A549 (cell line): ENCODE data around the gene SYNE4. TPM values are rescaled to one million over a fixed set of nuclear protein-coding genes. Genes with fewer than 3 reads are reported as not detected.

Experiments used
- ATAC-seq, 2 experiments: fragments of 200-7000 bp in 1 of 2; fragments of >200 bp in 1 of 2; cut with Nextera tagmentation in 1 of 2; cut with Tn5 transposase in 1 of 2; 3 replicates each; pipeline versions ENCODE4 v1.8.0 to v1.9.1; 2018 to 2020; ENCODE audit warnings: mild to moderate bottlenecking in 1 of 2, moderate library complexity in 1 of 2
- CTCF ChIA-PET: fragments of 300-600 bp; sonication (Branson Sonifier 250); formaldehyde crosslinking; extraction: SDS; loops from one replicate; lab custom pipeline; 2021; ENCODE audit warnings: antibody characterized with exemption, inconsistent platforms; lab: Yijun Ruan, JAX
- POLR2A ChIA-PET: fragments of 350-600 bp; formaldehyde crosslinking; extraction: SDS; loops from one replicate; lab custom pipeline; 2021; ENCODE audit warnings: antibody characterized with exemption, inconsistent platforms; lab: Yijun Ruan, JAX
- DNase-seq, 2 experiments: peaks; one replicate each; pipeline versions ENCODE4 v3.0.0 to v3.0.0-alpha.2; 2011 to 2016; ENCODE audit warnings: low read depth in 1 of 2, low spot score in 1 of 2
- FAIRE-seq: peaks from 2 replicates; lab custom pipeline; 2011; peaks lifted over from hg19 to GRCh38; lab: Jason Lieb, UNC
- H3K27ac ChIP-seq, 2 experiments: fragments of >200 bp; sonication (Bioruptor Twin); formaldehyde crosslinking; 3 replicates each; pipeline ENCODE4 v1.5.1; 2016 to 2017
- H3K4me1 ChIP-seq: fragments of >200 bp; sonication (Bioruptor Twin); formaldehyde crosslinking; 3 replicates; pipeline ENCODE4 v1.6.1; 2016
- H3K4me2 ChIP-seq: fragments of >200 bp; sonication (Bioruptor Twin); formaldehyde crosslinking; 3 replicates; pipeline ENCODE4 v1.6.1; 2016
- H3K4me3 ChIP-seq: fragments of >200 bp; sonication (Bioruptor Twin); formaldehyde crosslinking; 3 replicates; pipeline ENCODE4 v1.5.1; 2016
- H3K9me3 ChIP-seq: fragments of >200 bp; sonication (Bioruptor Twin); formaldehyde crosslinking; 3 replicates; pipeline ENCODE4 v1.6.1; 2016
- CHD2 ChIP-seq: fragments of 150-350 bp; IDR thresholded peaks from 2 replicates; pipeline ENCODE4 v1.6.1; 2014; ENCODE audit warnings: low read length; ENCODE audit not compliant: partially characterized antibody
- EHF ChIP-seq: fragments of 250-450 bp; sonication (Bioruptor Pico); IDR thresholded peaks from 2 replicates; pipeline ENCODE4 v1.5.0; 2020; ENCODE audit warnings: mild to moderate bottlenecking
- EP300 ChIP-seq, 2 experiments: fragments of >200 bp; sonication (Bioruptor Twin); formaldehyde crosslinking; IDR thresholded peaks; 2 replicates in 1 of 2; 3 replicates in 1 of 2; pipeline ENCODE4 v1.6.1; 2016 to 2017
- ESRRA ChIP-seq: fragments of 150-350 bp; IDR thresholded peaks from 2 replicates; pipeline ENCODE4 v1.6.1; 2014; ENCODE audit warnings: mild to moderate bottlenecking, low read length, borderline replicate concordance
- HOXA7 ChIP-seq: fragments of 250-450 bp; sonication (Bioruptor Pico); IDR thresholded peaks from 2 replicates; pipeline ENCODE4 v1.5.0; 2020; ENCODE audit warnings: mild to moderate bottlenecking, moderate library complexity
- HOXB5 ChIP-seq: fragments of 250-450 bp; sonication (Bioruptor Pico); IDR thresholded peaks from 2 replicates; pipeline ENCODE4 v1.5.0; 2020; ENCODE audit warnings: mild to moderate bottlenecking, moderate library complexity
- JUN ChIP-seq, 2 experiments: fragments of >200 bp; sonication (Bioruptor Twin); formaldehyde crosslinking; IDR thresholded peaks; 2 replicates in 1 of 2; 3 replicates in 1 of 2; pipeline ENCODE4 v1.6.1; 2016 to 2017
- MAFK ChIP-seq: fragments of 450-650 bp; IDR thresholded peaks from 2 replicates; pipeline ENCODE4 v1.6.1; 2014; ENCODE audit not compliant: partially characterized antibody
- MYC ChIP-seq: IDR thresholded peaks from 2 replicates; pipeline ENCODE4 v1.6.1; 2012; ENCODE audit warnings: mild to moderate bottlenecking, inconsistent platforms, low read length, improper control_type of control experiment, borderline replicate concordance
- NR3C1 ChIP-seq: fragments of >200 bp; sonication (Bioruptor Twin); formaldehyde crosslinking; IDR thresholded peaks from 3 replicates; pipeline ENCODE4 v1.6.1; 2017
- PHF8 ChIP-seq: fragments of 200-600 bp; sonication (generic); IDR thresholded peaks from 2 replicates; pipeline ENCODE4 v1.6.1; 2016; ENCODE audit warnings: low read depth, mild to moderate bottlenecking, antibody characterized with exemption, moderate library complexity, borderline replicate concordance
- POLR2A ChIP-seq: IDR thresholded peaks from 2 replicates; pipeline ENCODE4 v1.6.1; 2012; ENCODE audit warnings: mild to moderate bottlenecking, low read length
- RAD21 ChIP-seq, 2 experiments: fragments of >200 bp in 1 of 2; sonication (Bioruptor Twin) in 1 of 2; formaldehyde crosslinking in 1 of 2; IDR thresholded peaks in 1 of 2; conservative IDR thresholded peaks in 1 of 2; 2 replicates in 1 of 2; 3 replicates in 1 of 2; pipeline ENCODE4 v1.6.1; 2012 to 2018; ENCODE audit warnings: inconsistent platforms in 1 of 2
- RARB ChIP-seq: fragments of 250-450 bp; sonication (Bioruptor Pico); IDR thresholded peaks from 2 replicates; pipeline ENCODE4 v1.8.0; 2021; ENCODE audit warnings: mild to moderate bottlenecking, moderate library complexity
- RFX5 ChIP-seq: fragments of 450-650 bp; IDR thresholded peaks from 2 replicates; pipeline ENCODE4 v1.7.1; 2014; ENCODE audit warnings: antibody characterized with exemption, mild to moderate bottlenecking, moderate library complexity
- SMC3 ChIP-seq: fragments of >200 bp; sonication (Bioruptor Twin); formaldehyde crosslinking; IDR thresholded peaks from 3 replicates; pipeline ENCODE4 v1.6.1; 2018; ENCODE audit warnings: inconsistent platforms
- SREBF2 ChIP-seq: fragments of 450-650 bp; IDR thresholded peaks from 2 replicates; pipeline ENCODE4 v1.6.1; 2014; ENCODE audit warnings: mild to moderate bottlenecking, moderate library complexity
- ZC3H11A ChIP-seq: fragments of 450-650 bp; IDR thresholded peaks from 2 replicates; pipeline ENCODE4 v1.6.1; 2014; ENCODE audit warnings: antibody characterized with exemption, mild to moderate bottlenecking
- ZFP36 ChIP-seq: fragments of 450-650 bp; IDR thresholded peaks from 2 replicates; pipeline ENCODE4 v1.6.1; 2014; ENCODE audit warnings: borderline replicate concordance; ENCODE audit not compliant: partially characterized antibody
- WGBS: methylation state at CpG from one replicate; pipeline ENCODE4 v1.1.6; 2017; ENCODE audit errors: missing lambda C conversion rate; 5-methylcytosine and 5-hydroxymethylcytosine counted together
- polyA plus RNA-seq, 4 experiments: library from polyadenylated mRNA; depleted of rRNA in 3 of 4; stranded (reverse); fragments of >200 nt; fragmentation: RNase III in 1 of 4; extraction: RNeasy Plus Mini Kit Qiagen cat#74134 plus additional on column Dnase treatment in 1 of 4; gene quantifications; 2 replicates in 3 of 4; 3 replicates in 1 of 4; pipeline ENCODE4 v1.2.3, GENCODE V29; 2011 to 2017
- TF ChIP-seq, protein P1 (sequence below): fragments of 200-600 bp; sonication (generic); IDR thresholded peaks from 2 replicates; pipeline ENCODE4 v1.6.1; 2016; ENCODE audit warnings: antibody characterized with exemption, mild to moderate bottlenecking, moderate library complexity
- TF ChIP-seq, protein P2 (sequence below): IDR thresholded peaks from 2 replicates; pipeline ENCODE4 v1.6.1; 2012
- TF ChIP-seq, protein P3 (sequence below): IDR thresholded peaks from 2 replicates; pipeline ENCODE4 v1.6.1; 2012; ENCODE audit warnings: low read depth, borderline replicate concordance
- TF ChIP-seq, protein P4 (sequence below): fragments of 450-650 bp; IDR thresholded peaks from 2 replicates; pipeline ENCODE4 v1.6.1; 2014; ENCODE audit warnings: antibody characterized with exemption
- TF ChIP-seq, protein P5 (sequence below): fragments of 150-350 bp; IDR thresholded peaks from 2 replicates; pipeline ENCODE4 v1.6.1; 2014; ENCODE audit warnings: low read depth, mild to moderate bottlenecking, low read length
- TF ChIP-seq, protein P6 (sequence below): IDR thresholded peaks from 2 replicates; pipeline ENCODE4 v1.6.1; 2012

Gene SYNE4
- polyA plus RNA-seq, 2 of the 4 experiments (the other 2 are of a cell fraction): 0.37 to 0.56 TPM

DNA sequence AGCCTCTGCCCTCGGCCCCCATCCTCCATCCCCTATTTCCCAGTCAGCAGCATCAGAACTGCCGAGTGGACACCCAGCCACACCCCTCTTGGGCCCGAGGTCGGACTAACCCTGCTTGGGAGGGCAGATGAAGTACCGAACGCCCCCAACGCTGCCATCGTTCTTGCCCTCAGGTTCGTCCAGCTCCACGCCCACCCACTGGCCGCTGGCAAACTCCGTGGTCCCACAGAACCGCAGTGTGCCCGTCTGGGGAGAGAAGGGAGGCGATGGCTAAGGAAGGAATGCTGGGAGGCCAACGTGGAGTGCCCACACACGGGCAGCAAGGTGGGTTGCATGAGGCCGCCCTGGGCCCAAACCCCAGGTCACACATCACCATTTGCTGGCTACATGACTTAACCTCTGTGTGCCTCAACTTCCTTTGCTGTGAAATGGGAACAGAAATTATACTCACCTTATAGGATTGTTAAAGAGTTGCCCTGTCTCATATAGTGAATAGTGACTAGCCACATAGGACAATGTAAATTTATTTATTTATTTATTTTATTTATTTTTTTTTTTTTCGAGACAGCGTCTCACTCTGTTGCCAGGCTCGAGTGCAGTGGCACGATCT, 10.6 kb upstream of the SYNE4 start:
- H3K4me1 ChIP-seq: peaks cover 10% of the 10 kb centered on the region
- no peak overlapping the region for H3K4me2 ChIP-seq
- ATAC-seq (no peak), FAIRE-seq (no peak)
- CTCF ChIA-PET: interaction anchor here (0.6 to 3.1 kb wide), 3 partner anchors 11 to 42 kb away, joined by 3 to 17 read pairs (median 3); no protein-coding TSS in a partner anchor
- no peak overlapping the region for H3K27ac ChIP-seq
- H3K9me3 ChIP-seq: no peaks in the 10 kb centered on the region
- H3K4me3 ChIP-seq: no peak overlapping the region
- TF ChIP-seq POLR2A (0 out of 2 replicates have a peak, but pooled peaks have one; percentile 16), ZFP36 (no peak)
- TF ChIP-seq, all 56 proteins: peak for 1
- POLR2A ChIA-PET: no interaction called here
- no peak for DNase-seq
- WGBS: 95% methylated on average over 22 of the region's 22 CpGs

DNA sequence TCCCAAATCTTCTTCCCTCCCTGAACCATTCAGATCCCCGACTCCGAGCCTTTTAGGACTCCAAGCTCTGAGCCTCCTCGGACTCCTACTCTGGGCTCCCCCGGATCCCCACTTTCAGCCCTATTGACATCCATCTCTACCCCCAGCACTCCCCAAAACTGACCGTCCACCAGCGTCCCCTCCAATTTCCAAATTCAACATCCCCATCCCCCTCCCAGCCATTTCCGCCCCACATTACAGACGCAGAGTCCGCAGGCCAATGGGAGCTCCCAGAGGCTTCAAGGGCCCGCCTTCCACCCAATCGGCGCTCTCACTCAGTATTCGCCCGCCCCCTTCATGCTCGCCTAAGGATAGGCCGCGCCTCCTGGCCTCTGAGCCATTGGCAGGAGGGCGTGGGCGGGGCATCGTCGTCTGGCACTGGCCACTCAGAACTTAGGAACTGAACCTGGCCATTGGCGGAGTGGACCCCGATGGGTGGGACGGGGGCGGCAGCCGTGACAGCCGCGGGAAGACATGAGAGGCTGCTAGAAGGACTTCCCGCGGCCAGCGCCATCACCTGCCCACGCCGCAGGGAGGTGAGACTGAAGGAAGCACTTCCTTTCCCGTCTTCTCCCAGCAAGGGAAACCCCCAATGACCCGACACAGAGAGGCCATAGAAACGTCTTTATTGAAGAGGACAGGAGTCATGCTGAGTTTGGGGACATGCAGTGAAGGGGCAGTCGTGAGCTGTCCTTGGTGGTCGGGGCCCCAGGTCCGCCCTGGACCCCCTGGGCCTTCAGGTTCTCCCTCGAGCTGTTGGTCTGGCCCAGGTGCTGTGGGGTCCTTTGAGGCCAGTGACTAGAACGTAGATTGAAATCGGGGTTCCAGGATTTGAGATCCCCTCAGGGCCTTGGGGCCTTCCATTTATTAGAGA, 5.7 kb upstream of the SYNE4 start, which contains the start of gene ALKBH6:
Gene ALKBH6 (minus strand): TSS at position 202 of the 913 bp plus-strand sequence. CDS start 816 bp downstream, outside the sequence.
- FAIRE-seq (peak; percentile 100), ATAC-seq (peak; percentile 88 to 98), DNase-seq (peak; percentile 100)
- Histone ChIP-seq H3K4me1 (peaks cover 19% of the 10 kb centered on the region), H3K4me2 (peak within 1 kb of the TSS; percentile 94), H3K4me3 (peak within 1 kb of the TSS; percentile 65), H3K9me3 (no peaks in the 10 kb centered on the region), H3K27ac (peak within 1 kb of the TSS; percentile 81 to 85)
- TF ChIP-seq, protein P1, sequence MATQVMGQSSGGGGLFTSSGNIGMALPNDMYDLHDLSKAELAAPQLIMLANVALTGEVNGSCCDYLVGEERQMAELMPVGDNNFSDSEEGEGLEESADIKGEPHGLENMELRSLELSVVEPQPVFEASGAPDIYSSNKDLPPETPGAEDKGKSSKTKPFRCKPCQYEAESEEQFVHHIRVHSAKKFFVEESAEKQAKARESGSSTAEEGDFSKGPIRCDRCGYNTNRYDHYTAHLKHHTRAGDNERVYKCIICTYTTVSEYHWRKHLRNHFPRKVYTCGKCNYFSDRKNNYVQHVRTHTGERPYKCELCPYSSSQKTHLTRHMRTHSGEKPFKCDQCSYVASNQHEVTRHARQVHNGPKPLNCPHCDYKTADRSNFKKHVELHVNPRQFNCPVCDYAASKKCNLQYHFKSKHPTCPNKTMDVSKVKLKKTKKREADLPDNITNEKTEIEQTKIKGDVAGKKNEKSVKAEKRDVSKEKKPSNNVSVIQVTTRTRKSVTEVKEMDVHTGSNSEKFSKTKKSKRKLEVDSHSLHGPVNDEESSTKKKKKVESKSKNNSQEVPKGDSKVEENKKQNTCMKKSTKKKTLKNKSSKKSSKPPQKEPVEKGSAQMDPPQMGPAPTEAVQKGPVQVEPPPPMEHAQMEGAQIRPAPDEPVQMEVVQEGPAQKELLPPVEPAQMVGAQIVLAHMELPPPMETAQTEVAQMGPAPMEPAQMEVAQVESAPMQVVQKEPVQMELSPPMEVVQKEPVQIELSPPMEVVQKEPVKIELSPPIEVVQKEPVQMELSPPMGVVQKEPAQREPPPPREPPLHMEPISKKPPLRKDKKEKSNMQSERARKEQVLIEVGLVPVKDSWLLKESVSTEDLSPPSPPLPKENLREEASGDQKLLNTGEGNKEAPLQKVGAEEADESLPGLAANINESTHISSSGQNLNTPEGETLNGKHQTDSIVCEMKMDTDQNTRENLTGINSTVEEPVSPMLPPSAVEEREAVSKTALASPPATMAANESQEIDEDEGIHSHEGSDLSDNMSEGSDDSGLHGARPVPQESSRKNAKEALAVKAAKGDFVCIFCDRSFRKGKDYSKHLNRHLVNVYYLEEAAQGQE: peak; percentile 40; the same call in 1 of the 2 replicates
- TF ChIP-seq JUN (IDR thresholded peaks at IDR 0.05): peak in 1 of 2 experiments; percentile 62; a peak in 1 of 5 replicates
- TF ChIP-seq EP300 (IDR thresholded peaks at IDR 0.05): no peak
- no peak for TF ChIP-seq MAFK
- TF ChIP-seq ESRRA: 0 out of 2 replicates have a peak, but pooled peaks have one; percentile 21
- TF ChIP-seq RARB (CRISPR knock-in tag): no peak
- no peak for TF ChIP-seq SREBF2
- TF ChIP-seq, protein P2, sequence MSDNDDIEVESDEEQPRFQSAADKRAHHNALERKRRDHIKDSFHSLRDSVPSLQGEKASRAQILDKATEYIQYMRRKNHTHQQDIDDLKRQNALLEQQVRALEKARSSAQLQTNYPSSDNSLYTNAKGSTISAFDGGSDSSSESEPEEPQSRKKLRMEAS: peak; percentile 95
- peak; percentile 80 for TF ChIP-seq POLR2A
- TF ChIP-seq, protein P3, sequence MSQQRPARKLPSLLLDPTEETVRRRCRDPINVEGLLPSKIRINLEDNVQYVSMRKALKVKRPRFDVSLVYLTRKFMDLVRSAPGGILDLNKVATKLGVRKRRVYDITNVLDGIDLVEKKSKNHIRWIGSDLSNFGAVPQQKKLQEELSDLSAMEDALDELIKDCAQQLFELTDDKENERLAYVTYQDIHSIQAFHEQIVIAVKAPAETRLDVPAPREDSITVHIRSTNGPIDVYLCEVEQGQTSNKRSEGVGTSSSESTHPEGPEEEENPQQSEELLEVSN: peak; percentile 84
- no peak for TF ChIP-seq NR3C1
- 0 out of 2 replicates have a peak, but pooled peaks have one; percentile 57 for TF ChIP-seq HOXB5 (CRISPR knock-in tag)
- TF ChIP-seq, protein P4, sequence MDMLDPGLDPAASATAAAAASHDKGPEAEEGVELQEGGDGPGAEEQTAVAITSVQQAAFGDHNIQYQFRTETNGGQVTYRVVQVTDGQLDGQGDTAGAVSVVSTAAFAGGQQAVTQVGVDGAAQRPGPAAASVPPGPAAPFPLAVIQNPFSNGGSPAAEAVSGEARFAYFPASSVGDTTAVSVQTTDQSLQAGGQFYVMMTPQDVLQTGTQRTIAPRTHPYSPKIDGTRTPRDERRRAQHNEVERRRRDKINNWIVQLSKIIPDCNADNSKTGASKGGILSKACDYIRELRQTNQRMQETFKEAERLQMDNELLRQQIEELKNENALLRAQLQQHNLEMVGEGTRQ: peak; percentile 36
- TF ChIP-seq CHD2: peak; percentile 72
- no peak for TF ChIP-seq HOXA7 (CRISPR knock-in tag)
- TF ChIP-seq PHF8: peak; percentile 67; the same call in 1 of the 2 replicates
- no peak for TF ChIP-seq SMC3
- TF ChIP-seq, protein P5, sequence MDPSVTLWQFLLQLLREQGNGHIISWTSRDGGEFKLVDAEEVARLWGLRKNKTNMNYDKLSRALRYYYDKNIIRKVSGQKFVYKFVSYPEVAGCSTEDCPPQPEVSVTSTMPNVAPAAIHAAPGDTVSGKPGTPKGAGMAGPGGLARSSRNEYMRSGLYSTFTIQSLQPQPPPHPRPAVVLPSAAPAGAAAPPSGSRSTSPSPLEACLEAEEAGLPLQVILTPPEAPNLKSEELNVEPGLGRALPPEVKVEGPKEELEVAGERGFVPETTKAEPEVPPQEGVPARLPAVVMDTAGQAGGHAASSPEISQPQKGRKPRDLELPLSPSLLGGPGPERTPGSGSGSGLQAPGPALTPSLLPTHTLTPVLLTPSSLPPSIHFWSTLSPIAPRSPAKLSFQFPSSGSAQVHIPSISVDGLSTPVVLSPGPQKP: peak; percentile 63; the same call in 1 of the 2 replicates
- TF ChIP-seq EHF (CRISPR knock-in tag): 0 out of 2 replicates have a peak, but pooled peaks have one; percentile 19
- peak; percentile 79 for TF ChIP-seq MYC
- TF ChIP-seq RFX5: peak; percentile 85
- 0 out of 5 replicates have a peak, but pooled peaks of 1 of the 2 experiments have one; percentile 23 for TF ChIP-seq RAD21 (conservative IDR thresholded peaks at IDR 0.05 in 1 of 2, IDR thresholded peaks at IDR 0.05 in 1 of 2)
- TF ChIP-seq, protein P6, sequence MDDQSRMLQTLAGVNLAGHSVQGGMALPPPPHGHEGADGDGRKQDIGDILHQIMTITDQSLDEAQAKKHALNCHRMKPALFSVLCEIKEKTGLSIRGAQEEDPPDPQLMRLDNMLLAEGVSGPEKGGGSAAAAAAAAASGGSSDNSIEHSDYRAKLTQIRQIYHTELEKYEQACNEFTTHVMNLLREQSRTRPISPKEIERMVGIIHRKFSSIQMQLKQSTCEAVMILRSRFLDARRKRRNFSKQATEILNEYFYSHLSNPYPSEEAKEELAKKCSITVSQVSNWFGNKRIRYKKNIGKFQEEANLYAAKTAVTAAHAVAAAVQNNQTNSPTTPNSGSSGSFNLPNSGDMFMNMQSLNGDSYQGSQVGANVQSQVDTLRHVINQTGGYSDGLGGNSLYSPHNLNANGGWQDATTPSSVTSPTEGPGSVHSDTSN: peak; percentile 43; the same call in 1 of the 2 replicates
- TF ChIP-seq ZC3H11A: no peak
- WGBS: 2% methylated on average over 37 of the region's 42 CpGs
- CTCF ChIA-PET: interaction anchor here (0.6 to 2.2 kb wide), 11 partner anchors 11 to 1629 kb away, joined by 3 to 8 read pairs (median 4); partner anchors contain the start of gene THAP8
- POLR2A ChIA-PET: interaction anchor here (0.7 to 1.2 kb wide), 12 partner anchors 10 to 274 kb away, joined by 3 to 18 read pairs (median 4); partner anchors contain the start of genes POLR2I, TBCB, THAP8 and WDR62
